GM18526 (cell line): ENCODE measurements around the gene THSD8.

ENCODE experiments used
- POLR2A ChIP-seq: IDR thresholded peaks from 3 replicates; pipeline ENCODE4 v1.6.1; 2011; ENCODE audit not compliant: insufficient read length; ENCODE audit errors: extremely low read depth

THSD8 gene

DNA sequence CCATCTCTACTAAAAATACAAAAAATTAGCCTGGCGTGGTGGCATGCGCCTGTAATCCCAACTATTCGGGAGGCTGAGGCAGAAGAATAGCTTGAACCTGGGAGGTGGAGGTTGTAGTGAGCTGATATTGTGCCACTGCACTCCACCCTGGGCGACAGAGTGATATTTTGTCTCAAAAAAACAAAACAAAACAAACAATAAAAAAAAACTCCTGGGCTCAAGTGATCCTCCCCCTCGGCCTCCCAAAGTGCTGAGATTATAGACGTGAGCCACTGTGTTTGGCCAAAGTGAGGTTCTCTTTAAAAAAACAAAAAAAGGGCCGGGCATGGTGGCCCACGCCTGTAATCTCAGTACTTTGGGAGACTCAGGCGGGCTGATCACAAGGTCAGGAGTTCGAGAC, 14.4 kb upstream of the THSD8 start:
- no peak for TF ChIP-seq POLR2A

DNA sequence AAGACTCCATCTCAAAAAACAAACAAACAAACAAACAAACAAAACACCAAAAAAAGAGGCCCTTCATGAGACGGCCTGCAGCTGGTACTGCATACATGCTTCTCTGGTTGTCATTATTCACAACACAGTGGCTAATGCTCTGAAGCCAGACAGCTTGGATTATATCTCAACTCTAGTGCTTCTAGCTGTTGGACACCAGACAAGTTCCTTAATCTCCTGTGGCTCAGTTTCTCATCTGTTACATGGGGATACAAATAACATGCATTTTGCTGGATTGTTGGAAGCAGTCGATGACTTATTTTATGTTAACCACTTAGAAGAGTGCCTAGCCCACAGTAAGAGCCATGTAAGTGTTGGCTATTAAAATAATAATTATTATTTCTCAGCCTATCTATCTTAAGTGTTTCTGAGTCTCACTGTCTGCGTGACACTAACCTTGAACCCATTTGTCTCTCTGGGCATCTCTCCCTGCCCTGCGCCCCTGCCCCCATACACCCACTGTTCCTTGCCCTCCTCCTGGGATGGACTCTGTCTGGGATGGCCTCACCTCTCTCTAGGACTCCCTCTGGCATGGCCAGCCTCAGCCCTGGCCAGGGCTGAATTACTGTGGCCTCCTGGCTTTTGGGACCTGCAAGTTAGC, 13.7 kb upstream of the THSD8 start:
- no peak for TF ChIP-seq POLR2A

DNA sequence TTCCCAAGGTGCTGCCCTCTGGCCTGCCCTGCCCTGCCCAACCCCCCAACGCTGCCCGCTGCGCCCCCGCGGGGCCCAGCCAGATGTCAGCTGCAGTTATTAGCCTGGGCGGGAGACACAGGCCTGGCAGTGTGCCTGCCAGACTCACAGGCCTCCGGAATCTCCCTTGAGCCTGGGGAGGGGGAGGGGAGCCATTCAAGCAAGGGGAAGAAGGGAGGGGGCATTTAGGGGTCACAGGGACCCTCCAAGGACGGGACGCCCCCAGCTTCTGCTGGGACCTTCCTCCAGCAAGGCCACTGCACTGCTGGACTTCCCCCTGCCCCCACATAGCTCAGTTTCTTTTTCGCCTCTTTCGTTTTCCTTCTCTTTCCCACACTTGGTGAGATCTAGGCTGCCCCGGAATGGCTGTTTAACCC, 13.2 kb upstream of the THSD8 start:
- TF ChIP-seq POLR2A: no peak

DNA sequence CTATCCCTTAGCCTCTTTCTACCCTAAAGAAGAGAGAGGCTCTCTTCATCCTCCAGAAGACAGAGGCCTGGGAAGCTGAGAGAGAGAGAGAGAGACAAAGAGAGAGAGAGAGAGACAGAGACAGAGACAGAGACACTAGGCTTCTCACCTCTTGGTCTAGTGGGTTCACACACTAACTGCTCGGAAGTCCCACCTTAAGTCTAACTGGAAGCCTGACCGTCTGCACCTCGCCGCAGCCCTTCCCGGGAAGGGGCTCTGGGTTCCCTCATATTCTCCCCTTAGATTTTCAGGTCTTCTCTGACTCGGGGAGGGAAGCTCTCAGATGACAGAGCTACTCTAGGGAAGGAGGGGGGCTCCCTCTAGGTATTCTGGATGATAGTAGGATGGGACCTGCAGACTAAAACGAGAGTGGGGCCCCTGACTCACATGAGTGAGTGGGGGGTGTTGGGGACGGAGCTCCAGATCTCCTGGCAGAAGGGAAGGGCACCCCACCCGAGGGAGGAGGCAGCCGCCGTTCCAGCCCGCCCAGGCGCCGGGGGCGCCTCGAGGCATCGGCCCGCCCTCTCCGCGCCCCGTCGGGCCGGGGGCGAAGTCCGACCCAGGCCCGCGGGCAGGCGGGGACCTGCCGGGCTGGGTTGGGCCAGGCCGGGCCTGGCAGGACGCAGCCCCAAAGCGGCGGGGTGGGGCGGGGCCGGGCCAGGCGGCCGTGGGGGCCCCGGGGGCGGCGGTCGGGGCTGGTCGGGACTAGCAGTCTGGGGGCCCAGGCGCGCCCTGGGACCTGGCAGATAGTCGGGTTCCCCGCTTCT, 12.6 kb upstream of the THSD8 start:
- TF ChIP-seq POLR2A: peak; percentile 67

DNA sequence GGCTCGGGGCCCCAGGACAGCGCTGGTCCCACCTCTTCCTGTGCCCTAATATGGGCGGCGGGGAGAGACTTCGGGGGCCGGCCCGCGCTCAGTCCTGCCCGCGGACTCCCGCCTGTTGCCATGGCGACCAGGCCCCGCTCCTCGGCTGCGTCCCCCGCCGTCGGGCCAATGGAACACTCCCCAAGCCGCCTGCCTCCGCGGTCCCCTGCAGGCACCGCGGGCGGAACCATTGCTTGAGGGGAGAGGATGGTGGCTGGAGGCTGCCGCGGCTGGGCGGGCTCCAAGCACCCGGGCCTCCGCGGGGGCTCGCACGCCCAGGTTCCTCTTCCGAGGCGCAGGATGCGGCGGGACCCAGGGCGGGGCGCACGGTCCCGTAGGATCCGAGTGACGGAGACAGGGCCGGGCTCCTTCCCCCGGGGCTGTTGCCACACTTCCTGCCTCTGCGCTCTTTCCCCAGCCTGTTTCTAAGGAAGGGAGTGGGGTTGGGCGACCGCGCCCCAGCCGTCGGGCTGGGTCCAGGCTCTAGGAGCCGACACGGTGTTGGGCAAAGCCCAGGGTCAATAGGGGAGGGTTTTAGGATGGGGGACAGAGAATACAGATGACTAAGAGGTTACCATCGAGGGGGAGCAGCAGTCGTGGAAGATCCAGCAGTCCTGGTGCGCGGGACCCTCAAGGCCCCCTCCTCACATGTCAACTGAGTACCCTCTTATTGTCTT, 11.8 kb upstream of the THSD8 start:
- peak; percentile 8 for TF ChIP-seq POLR2A

DNA sequence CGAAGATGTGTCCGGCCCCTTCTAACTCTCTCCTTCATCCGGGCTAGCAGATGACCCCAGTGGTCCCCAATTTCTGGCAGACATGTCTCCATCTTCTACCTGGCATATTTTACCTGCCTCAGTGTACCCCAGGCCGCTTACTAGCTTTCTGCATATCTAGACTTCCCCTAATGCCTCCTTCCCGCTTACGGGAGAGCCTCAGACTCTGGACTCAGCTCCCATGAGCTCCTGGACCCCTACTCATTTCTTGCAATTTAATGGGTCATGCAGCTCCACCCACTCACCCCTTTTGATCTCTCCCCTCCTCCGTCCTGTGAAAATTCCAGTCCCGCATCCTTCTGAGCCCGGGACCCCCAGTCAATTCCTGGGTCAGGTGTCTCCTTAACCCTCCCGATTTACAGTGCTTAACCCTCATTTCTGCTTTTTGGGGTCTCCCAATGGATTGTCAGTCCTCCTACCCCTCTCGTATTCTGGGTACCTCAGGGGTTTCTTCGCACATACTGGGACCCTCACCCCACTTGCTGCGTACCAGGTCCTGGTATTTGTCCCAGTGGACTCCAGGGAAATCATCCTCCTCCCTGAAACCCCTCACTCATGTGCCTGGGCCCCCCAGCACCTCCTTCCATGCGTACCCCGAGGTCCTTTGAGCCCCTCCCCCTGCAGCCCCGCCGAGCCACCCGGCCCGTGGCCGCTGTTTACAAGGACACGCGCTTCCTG, 11.1 kb upstream of the THSD8 start:
- TF ChIP-seq POLR2A: no peak

DNA sequence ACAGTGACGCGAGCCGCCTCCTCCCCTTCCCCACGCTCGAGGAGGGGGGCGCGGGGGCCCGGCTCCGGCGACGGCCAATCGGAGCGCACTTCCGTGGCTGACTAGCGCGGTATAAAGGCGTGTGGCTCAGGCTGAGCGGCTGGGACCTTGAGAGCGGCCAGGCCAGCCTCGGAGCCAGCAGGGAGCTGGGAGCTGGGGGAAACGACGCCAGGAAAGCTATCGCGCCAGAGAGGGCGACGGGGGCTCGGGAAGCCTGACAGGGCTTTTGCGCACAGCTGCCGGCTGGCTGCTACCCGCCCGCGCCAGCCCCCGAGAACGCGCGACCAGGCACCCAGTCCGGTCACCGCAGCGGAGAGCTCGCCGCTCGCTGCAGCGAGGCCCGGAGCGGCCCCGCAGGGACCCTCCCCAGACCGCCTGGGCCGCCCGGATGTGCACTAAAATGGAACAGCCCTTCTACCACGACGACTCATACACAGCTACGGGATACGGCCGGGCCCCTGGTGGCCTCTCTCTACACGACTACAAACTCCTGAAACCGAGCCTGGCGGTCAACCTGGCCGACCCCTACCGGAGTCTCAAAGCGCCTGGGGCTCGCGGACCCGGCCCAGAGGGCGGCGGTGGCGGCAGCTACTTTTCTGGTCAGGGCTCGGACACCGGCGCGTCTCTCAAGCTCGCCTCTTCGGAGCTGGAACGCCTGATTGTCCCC, 10.4 kb upstream of the THSD8 start, which contains the start of gene JUNB:
Gene JUNB, plus strand, starts transcription at position 142 of the 706 bp plus-strand sequence. Its CDS starts 286 bp downstream, at position 428.
- peak; percentile 100 for TF ChIP-seq POLR2A

DNA sequence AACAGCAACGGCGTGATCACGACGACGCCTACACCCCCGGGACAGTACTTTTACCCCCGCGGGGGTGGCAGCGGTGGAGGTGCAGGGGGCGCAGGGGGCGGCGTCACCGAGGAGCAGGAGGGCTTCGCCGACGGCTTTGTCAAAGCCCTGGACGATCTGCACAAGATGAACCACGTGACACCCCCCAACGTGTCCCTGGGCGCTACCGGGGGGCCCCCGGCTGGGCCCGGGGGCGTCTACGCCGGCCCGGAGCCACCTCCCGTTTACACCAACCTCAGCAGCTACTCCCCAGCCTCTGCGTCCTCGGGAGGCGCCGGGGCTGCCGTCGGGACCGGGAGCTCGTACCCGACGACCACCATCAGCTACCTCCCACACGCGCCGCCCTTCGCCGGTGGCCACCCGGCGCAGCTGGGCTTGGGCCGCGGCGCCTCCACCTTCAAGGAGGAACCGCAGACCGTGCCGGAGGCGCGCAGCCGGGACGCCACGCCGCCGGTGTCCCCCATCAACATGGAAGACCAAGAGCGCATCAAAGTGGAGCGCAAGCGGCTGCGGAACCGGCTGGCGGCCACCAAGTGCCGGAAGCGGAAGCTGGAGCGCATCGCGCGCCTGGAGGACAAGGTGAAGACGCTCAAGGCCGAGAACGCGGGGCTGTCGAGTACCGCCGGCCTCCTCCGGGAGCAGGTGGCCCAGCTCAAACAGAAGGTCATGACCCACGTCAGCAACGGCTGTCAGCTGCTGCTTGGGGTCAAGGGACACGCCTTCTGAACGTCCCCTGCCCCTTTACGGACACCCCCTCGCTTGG, 9.6 kb upstream of the THSD8 start:
- peak; percentile 38 for TF ChIP-seq POLR2A

DNA sequence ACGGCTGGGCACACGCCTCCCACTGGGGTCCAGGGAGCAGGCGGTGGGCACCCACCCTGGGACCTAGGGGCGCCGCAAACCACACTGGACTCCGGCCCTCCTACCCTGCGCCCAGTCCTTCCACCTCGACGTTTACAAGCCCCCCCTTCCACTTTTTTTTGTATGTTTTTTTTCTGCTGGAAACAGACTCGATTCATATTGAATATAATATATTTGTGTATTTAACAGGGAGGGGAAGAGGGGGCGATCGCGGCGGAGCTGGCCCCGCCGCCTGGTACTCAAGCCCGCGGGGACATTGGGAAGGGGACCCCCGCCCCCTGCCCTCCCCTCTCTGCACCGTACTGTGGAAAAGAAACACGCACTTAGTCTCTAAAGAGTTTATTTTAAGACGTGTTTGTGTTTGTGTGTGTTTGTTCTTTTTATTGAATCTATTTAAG, 9.0 kb upstream of the THSD8 start:
- TF ChIP-seq POLR2A: no peak

DNA sequence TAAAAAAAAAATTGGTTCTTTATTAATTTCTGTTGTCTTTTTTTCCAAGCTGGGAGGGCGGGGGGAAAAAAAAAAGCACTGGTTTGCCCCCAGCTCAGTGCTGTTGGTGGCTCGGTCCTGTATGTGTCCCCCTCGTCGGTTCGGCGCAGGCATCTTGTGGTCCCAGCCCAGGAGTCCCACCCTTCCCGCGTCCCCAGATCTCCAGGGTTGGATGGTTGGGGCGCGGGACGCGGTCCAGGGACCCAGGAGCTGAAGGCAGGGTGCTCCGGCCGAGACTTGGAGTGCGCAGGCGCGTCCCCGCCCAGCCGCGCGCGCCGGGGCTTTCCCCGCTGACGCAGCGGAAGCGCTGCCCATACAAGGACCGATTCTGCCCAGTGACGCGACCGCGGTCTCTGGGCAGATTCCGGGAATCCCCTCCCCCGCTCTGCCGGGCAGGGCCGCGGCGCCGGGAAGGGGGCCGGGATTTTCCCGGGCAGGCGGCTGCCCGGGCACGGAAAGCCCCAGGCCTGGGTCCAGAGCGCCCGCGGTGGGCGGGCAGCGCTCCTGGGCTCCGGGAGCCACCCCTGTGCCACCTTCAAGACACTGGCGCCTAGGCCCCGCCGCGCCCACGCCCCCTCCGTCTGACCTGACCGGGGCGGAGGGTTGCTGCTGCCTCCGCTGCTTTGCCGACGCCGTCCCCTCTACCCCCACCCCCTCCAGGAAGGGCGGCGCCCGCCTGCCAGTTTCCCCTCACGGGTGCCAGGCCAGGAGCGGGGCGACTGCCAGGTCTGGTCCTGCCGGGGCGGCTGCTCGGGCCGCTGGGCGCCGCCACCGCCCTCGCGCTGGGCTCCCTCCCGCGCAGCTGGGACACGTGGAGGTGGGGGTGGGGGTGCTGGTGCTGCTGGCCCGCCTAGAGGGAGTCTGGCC, 8.3 kb upstream of the THSD8 start:
- TF ChIP-seq POLR2A: peak; percentile 86

DNA sequence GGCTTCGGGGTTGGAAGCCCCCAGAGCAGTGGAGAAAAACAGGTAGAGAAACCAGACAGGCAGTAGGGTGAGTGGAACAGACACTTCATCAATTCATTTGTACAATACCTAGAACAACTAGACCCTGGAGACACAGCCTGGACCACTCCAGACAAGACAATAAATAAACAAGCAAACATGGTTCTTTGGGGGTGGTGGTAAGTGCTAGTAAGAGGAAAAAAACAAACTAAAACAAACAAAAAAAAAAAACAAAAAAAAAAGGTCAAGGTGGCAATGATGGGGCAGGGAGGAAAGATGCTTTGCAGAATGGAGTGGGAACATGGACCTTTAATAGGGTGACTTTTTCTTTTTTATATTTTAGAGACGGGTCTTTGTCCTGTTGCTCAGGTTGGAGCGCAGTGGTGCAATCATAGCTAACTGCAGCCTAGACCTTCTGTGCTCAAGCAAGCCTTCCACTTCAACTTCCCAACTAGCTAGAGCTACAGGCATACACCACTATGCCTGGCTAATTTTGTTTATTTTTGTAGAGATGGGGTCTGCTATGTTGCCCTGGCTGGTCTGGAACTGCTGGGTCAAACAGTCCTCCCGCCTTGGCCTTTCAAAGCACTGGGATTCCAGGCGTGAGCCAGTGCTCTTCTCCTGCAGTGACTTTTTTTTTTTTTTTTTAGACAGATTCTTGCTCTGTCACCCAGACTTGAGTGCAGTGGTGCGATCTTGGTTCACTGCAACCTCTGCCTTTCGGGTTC, 7.5 kb upstream of the THSD8 start:
- TF ChIP-seq POLR2A: no peak

DNA sequence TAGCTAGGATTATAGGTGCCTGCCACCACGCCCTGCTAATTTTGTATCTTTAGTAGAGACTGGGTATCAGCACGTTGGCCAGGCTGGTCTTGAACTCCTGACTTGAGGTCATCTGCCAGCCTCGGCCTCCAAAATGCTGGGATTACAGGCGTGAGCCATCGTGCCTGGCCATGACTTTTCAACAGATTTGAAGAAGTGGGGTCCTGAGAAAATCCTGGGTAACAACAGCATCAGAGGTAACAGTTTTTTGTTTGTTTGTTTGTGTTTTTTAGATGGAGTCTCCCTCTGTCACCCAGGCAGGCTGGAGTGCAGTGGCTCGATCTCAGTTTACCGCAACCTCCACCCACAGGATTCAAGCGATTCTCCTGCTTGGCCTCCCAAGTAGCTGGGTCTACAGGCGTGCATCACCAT, 6.9 kb upstream of the THSD8 start:
- no peak for TF ChIP-seq POLR2A
